ENCODE results near the gene CCR6.
"Not testable (repeated sequence)": the region's sequence is repeated elsewhere in the genome, so short reads cannot be mapped to it uniquely, and the experiment has no call there.

CCR6 gene

DNA sequence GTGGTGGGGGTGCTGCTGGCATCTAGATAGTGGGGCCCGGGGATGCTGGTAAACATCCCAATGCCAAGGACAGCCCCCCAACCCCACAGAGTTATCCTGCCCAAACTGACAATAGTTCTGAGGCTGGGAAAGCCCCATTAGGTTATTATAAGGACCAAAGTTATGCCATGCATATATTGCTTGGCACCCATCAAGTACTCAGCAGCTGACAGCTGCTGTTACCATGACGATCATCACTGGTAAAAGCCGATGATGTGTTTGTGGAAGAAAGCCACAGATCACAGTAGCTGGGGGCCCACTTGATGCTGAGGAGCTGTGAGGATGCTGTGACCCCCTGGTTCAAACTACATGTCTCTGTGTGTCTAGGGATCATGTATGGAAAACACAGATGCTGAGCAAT, 62.2 kb downstream of the CCR6 start:
- not testable (repeated sequence) for H3K4me1 ChIP-seq (ENCODE audit: insufficient read depth, low read length); H3K4me3 ChIP-seq (ENCODE audit: low read length); H3K27me3 ChIP-seq (ENCODE audit: insufficient read depth, low read length); H3K27ac ChIP-seq (ENCODE audit: low read length); H3K9ac ChIP-seq (ENCODE audit: low read depth, low read length); H3K9me3 ChIP-seq (ENCODE audit: insufficient read depth, low read depth, low read length); H3K36me3 ChIP-seq (ENCODE audit: insufficient read depth, low read depth, low read length)

DNA sequence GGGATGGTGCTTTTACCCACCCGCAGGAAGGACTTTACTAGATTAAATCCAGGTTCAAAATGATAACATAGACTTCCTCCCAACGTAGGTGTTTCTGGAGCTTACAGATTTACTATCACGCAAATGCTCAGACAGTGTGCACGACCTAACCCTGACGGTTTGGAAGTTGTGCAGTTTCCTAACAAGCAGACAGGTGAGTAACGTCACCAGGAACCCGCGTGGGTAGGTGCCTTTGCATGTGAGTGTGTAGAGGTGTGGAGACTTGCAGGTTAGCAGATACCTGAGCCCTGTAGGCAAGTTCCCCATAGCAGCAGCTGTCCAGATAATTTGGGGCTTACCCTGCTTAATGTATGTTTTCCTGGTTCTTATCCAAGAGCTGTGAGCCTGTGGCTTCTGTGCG, 64.4 kb downstream of the CCR6 start:
- H3K9ac ChIP-seq (ENCODE audit: low read depth, low read length); H3K27me3 ChIP-seq (ENCODE audit: insufficient read depth, low read length); H3K36me3 ChIP-seq (ENCODE audit: insufficient read depth, low read depth, low read length); H3K27ac ChIP-seq (ENCODE audit: low read length); H3K9me3 ChIP-seq (ENCODE audit: insufficient read depth, low read depth, low read length); H3K4me1 ChIP-seq (ENCODE audit: insufficient read depth, low read length); H3K4me3 ChIP-seq (ENCODE audit: low read length): not testable (repeated sequence)
